WTC11 (cell line): ENCODE data around the gene PRELP. TPM values are rescaled to one million over a fixed set of nuclear protein-coding genes. Genes with fewer than 3 reads are reported as not detected.
A peak's percentile ranks its signal among the peaks of the same experiment; 100 is the strongest.

ENCODE experiments used
- ATAC-seq: fragments of 200-7000 bp; cut with Tn5 transposase; 2 replicates; pipeline ENCODE4 v1.10.0; 2021; ENCODE audit warnings: mild to moderate bottlenecking, moderate library complexity
- CTCF ChIA-PET: fragments of 300-600 bp; sonication (Branson Sonifier 250); formaldehyde crosslinking; loops from one replicate; lab custom pipeline; 2021; ENCODE audit warnings: antibody characterized with exemption; lab: Charles Lee
- POLR2A ChIA-PET: fragments of 350-600 bp; sonication (Branson Sonifier 250); formaldehyde crosslinking; loops from one replicate; lab custom pipeline; 2021; ENCODE audit warnings: antibody characterized with exemption; lab: Charles Lee
- DNase-seq: peaks from one replicate; pipeline ENCODE4 v3.0.0; 2021; ENCODE audit warnings: low spot score
- H3K27ac Mint-ChIP-seq: 2 replicates; pipeline ENCODE4 v1.8.0; 2021; ENCODE audit warnings: mixed read lengths
- H3K27me3 Mint-ChIP-seq: 2 replicates; pipeline ENCODE4 v1.8.0; 2021; ENCODE audit warnings: low read depth, mild to moderate bottlenecking, moderate library complexity, mixed read lengths
- H3K36me3 Mint-ChIP-seq: 2 replicates; pipeline ENCODE4 v1.8.0; 2021; ENCODE audit warnings: mixed read lengths
- H3K4me1 Mint-ChIP-seq: 2 replicates; pipeline ENCODE4 v1.8.0; 2022; ENCODE audit warnings: mixed read lengths
- H3K4me3 Mint-ChIP-seq: 2 replicates; pipeline ENCODE4 v1.8.0; 2021; ENCODE audit warnings: mild to moderate bottlenecking, moderate library complexity, mixed read lengths
- H3K9me3 Mint-ChIP-seq: 2 replicates; pipeline ENCODE4 v1.8.0; 2021; ENCODE audit warnings: mixed read lengths
- AR ChIP-seq: fragments of 250-450 bp; sonication (Bioruptor Pico); IDR thresholded peaks from 2 replicates; pipeline ENCODE4 v1.9.0; 2021; ENCODE audit warnings: mild to moderate bottlenecking
- ATF1 ChIP-seq: sonication (generic); formaldehyde crosslinking; IDR thresholded peaks from 2 replicates; pipeline ENCODE4 v1.8.1; 2023; ENCODE audit warnings: mild to moderate bottlenecking, moderate library complexity, missing genetic modification reagents
- ATF6 ChIP-seq: sonication (generic); formaldehyde crosslinking; IDR thresholded peaks from 2 replicates; pipeline ENCODE4 v1.8.1; 2023; ENCODE audit warnings: mild to moderate bottlenecking, missing genetic modification reagents
- CREB1 ChIP-seq: sonication (generic); formaldehyde crosslinking; IDR thresholded peaks from 2 replicates; pipeline ENCODE4 v1.8.0; 2023; ENCODE audit warnings: mild to moderate bottlenecking, missing genetic modification reagents
- ESRRA ChIP-seq: sonication (generic); formaldehyde crosslinking; IDR thresholded peaks from 2 replicates; pipeline ENCODE4 v1.8.1; 2022; ENCODE audit warnings: mild to moderate bottlenecking, missing genetic modification reagents, borderline replicate concordance
- GABPB1 ChIP-seq: sonication (generic); formaldehyde crosslinking; IDR thresholded peaks from 2 replicates; pipeline ENCODE4 v1.8.1; 2023; ENCODE audit warnings: mild to moderate bottlenecking, missing genetic modification reagents
- GRHL2 ChIP-seq: fragments of 250-450 bp; sonication (Bioruptor Pico); IDR thresholded peaks from 2 replicates; pipeline ENCODE4 v1.8.0; 2022; ENCODE audit warnings: mild to moderate bottlenecking, moderate library complexity; ENCODE audit not compliant: insufficient replicate concordance, severe bottlenecking
- HMGXB4 ChIP-seq: sonication (generic); formaldehyde crosslinking; IDR thresholded peaks from 2 replicates; pipeline ENCODE4 v1.8.1; 2023; ENCODE audit warnings: mild to moderate bottlenecking, moderate library complexity, missing genetic modification reagents
- KAT7 ChIP-seq: sonication (generic); formaldehyde crosslinking; IDR thresholded peaks from 2 replicates; pipeline ENCODE4 v1.8.1; 2023; ENCODE audit warnings: missing genetic modification reagents, mild to moderate bottlenecking, borderline replicate concordance
- MAX ChIP-seq: sonication (generic); formaldehyde crosslinking; IDR thresholded peaks from 2 replicates; pipeline ENCODE4 v1.8.0; 2022; ENCODE audit warnings: mild to moderate bottlenecking, missing genetic modification reagents
- OVOL2 ChIP-seq: fragments of 250-450 bp; sonication (Bioruptor Pico); IDR thresholded peaks from 2 replicates; pipeline ENCODE4 v1.9.0; 2021; ENCODE audit warnings: mild to moderate bottlenecking, borderline replicate concordance
- PRDM15 ChIP-seq: sonication (generic); formaldehyde crosslinking; IDR thresholded peaks from 2 replicates; pipeline ENCODE4 v1.8.0; 2022; ENCODE audit warnings: missing genetic modification reagents
- RORB ChIP-seq: fragments of 250-450 bp; sonication (Bioruptor Pico); IDR thresholded peaks from 2 replicates; pipeline ENCODE4 v1.9.0; 2021; ENCODE audit warnings: mild to moderate bottlenecking
- SOX15 ChIP-seq: fragments of 250-450 bp; sonication (Bioruptor Pico); IDR thresholded peaks from 2 replicates; pipeline ENCODE4 v1.9.0; 2021; ENCODE audit warnings: mild to moderate bottlenecking
- TCF7 ChIP-seq: sonication (generic); formaldehyde crosslinking; IDR thresholded peaks from 2 replicates; pipeline ENCODE4 v1.8.0; 2022; ENCODE audit warnings: mild to moderate bottlenecking, low read depth, missing genetic modification reagents, moderate library complexity
- TEAD4 ChIP-seq: sonication (generic); formaldehyde crosslinking; IDR thresholded peaks from 2 replicates; pipeline ENCODE4 v1.8.0; 2022; ENCODE audit warnings: mild to moderate bottlenecking, missing genetic modification reagents
- ZNF138 ChIP-seq: sonication (generic); formaldehyde crosslinking; conservative IDR thresholded peaks from 2 replicates; pipeline ENCODE4 v1.8.1; 2022; ENCODE audit warnings: mild to moderate bottlenecking, moderate library complexity, missing genetic modification reagents
- total RNA-seq: library from RNA; stranded (reverse); gene quantifications from 3 replicates; pipeline ENCODE4 v1.2.3, GENCODE V29; 2021

The PRELP gene
- total RNA-seq, 1 experiment from 2014 or later, result 0.17 TPM

- Mint-ChIP-seq H3K4me1 (peaks cover 23% of the 10 kb centered on the region), H3K27ac (no peak overlapping the region), H3K4me3 (no peak overlapping the region), H3K9me3 (no peaks in the 10 kb centered on the region), H3K36me3 (no peaks in the 10 kb centered on the region), H3K27me3 (no peaks in the 10 kb centered on the region; the same call in 1 of the 2 replicates)
- ChIA-PET CTCF (interaction anchor here (0.8 to 5.5 kb wide), 7 partner anchors 7 to 213 kb away, joined by 3 to 60 read pairs (median 7); no protein-coding TSS in a partner anchor), POLR2A (no interaction called here)
- ATAC-seq (peak; percentile 86), DNase-seq (peak; percentile 45)
- TF ChIP-seq RORB (CRISPR knock-in tag), result no peak
- no peak for TF ChIP-seq ATF1 (CRISPR knock-in tag)
- no peak for TF ChIP-seq TEAD4 (CRISPR knock-in tag)
- TF ChIP-seq GRHL2 (CRISPR knock-in tag), result no peak
- TF ChIP-seq MAX (CRISPR knock-in tag), result no peak
- TF ChIP-seq AR, result no peak
- TF ChIP-seq OVOL2 (CRISPR knock-in tag), result no peak
- TF ChIP-seq KAT7 (CRISPR knock-in tag), result no peak
- TF ChIP-seq HMGXB4, result no peak
- TF ChIP-seq PRDM15 (CRISPR knock-in tag), result no peak
- no peak for TF ChIP-seq GABPB1 (CRISPR knock-in tag)
- no peak for TF ChIP-seq ATF6 (CRISPR knock-in tag)
- TF ChIP-seq SOX15 (CRISPR knock-in tag), result no peak
- TF ChIP-seq TCF7, result no peak
- no peak for TF ChIP-seq CREB1 (CRISPR knock-in tag)
Measured at GRCh38 chr1:203480525-203481084, 5.0 kb downstream of the PRELP start.

- Mint-ChIP-seq H3K36me3 (no peaks in the 10 kb centered on the region), H3K4me3 (no peak overlapping the region), H3K27me3 (peaks cover 4% of the 10 kb centered on the region; the same call in 1 of the 2 replicates), H3K27ac (no peak overlapping the region), H3K9me3 (no peaks in the 10 kb centered on the region), H3K4me1 (peaks cover 17% of the 10 kb centered on the region)
- ChIA-PET CTCF (interaction anchor here (0.8 to 2.2 kb wide), 4 partner anchors 18 to 214 kb away, joined by 3 to 12 read pairs (median 7); no protein-coding TSS in a partner anchor), POLR2A (no interaction called here)
- DNase-seq (no peak), ATAC-seq (no peak)
- TF ChIP-seq ZNF138 (CRISPR knock-in tag), result no peak
- no peak for TF ChIP-seq ESRRA (CRISPR knock-in tag)
Measured at GRCh38 chr1:203481196-203481595, 5.6 kb downstream of the PRELP start.
